ENCODE results near the gene SLC25A23.
"Not testable (repeated sequence)": the region's sequence is repeated elsewhere in the genome, so short reads cannot be mapped to it uniquely, and the experiment has no call there.

SLC25A23 gene

DNA sequence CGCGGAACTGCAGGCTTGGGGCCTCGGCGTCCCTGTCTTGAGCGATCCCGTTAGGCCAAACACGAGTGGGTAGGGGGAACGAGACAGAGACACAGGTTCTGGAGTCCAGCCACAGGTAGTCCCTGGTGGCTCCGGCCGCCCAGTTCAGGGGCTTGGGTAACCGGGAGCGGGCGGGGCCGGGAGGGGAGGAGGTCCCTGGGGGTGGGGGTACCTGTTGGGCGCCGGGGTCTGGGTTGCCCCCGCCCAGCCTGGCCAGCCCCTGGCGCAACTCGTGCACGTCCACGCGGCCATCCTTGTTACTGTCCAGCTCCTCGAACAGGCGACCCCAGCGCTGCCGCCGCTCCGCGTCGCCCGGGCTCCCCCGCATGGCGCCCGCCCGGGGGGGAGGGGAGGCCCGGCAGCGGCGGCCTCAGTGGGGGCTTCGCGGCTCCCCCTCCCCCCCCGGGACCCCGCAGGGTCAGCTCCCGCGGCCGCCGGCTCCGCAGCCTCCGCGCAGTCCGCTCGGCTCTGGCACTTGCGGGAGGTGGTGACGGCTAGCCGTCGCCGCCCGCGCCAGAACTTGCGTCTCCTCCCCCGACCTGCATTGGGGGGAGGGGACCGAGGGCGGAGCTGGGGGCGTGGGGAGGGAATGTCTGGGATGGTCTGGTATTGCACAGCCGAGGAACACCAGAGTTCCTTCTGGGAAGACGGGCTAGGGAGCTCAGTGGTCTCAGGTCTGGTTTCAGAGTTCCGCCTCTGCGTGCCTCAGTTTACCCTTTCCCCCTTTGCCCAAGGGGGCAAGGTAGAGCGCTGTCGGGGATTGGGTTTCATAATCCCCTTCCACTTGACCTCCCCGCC is at the start of gene SLC25A23:
TSS of gene SLC25A23 (minus strand) at position 531 of the 837 bp plus-strand sequence. CDS start at position 367, 164 bp downstream.
- peak; percentile 85 for DNase-seq (ENCODE audit: low spot score)
- TF ChIP-seq, protein P1, sequence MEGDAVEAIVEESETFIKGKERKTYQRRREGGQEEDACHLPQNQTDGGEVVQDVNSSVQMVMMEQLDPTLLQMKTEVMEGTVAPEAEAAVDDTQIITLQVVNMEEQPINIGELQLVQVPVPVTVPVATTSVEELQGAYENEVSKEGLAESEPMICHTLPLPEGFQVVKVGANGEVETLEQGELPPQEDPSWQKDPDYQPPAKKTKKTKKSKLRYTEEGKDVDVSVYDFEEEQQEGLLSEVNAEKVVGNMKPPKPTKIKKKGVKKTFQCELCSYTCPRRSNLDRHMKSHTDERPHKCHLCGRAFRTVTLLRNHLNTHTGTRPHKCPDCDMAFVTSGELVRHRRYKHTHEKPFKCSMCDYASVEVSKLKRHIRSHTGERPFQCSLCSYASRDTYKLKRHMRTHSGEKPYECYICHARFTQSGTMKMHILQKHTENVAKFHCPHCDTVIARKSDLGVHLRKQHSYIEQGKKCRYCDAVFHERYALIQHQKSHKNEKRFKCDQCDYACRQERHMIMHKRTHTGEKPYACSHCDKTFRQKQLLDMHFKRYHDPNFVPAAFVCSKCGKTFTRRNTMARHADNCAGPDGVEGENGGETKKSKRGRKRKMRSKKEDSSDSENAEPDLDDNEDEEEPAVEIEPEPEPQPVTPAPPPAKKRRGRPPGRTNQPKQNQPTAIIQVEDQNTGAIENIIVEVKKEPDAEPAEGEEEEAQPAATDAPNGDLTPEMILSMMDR (conservative IDR thresholded peaks at IDR 0.05; ENCODE audit: low read depth), result no peak
- H3K27ac ChIP-seq, result peak within 1 kb of the TSS; percentile 82
- POLR2A ChIA-PET (ENCODE audit: low non-redundant PET), result no interaction called here
- CTCF ChIA-PET, result interaction anchor here (1.2 kb wide), 1 partner anchor 57 kb away, joined by 3 read pairs; no protein-coding TSS in a partner anchor

DNA sequence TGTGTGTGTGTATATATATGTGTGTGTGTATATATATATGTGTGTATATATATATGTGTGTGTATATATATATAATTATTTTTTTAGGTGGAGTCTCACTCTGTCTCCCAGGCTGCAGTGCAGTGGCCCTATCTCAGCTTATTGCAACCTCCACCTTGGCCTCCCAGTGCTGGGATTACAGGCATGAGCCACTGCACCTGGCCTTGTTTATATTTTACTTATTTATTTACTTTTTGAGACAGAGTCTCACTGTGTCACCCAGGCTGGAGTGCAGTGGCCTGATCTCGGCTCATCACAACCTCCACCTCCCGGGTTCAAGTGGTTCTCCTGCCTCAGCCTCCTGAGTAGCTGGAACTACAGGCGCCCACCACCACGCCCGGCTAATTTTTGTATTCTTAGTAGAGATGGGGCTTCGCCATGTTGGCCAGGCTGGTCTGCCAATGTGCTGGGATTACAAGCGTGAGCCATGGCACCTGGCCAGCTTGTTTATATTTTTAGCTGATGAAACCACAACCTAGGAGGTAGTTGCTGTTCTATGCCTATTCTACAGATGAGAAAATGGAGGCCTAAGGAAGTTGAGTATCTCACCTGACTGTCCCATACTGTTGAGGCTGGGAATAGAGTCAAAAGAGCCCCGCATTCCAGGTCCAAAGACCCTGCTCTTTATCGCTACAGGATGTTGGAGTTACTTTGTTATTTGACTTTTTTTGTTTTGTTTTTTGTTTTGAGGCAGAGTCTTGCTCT is 48.6 kb upstream of the SLC25A23 start:
- POLR2A ChIA-PET (ENCODE audit: low non-redundant PET); DNase-seq (ENCODE audit: low spot score); CTCF ChIA-PET; H3K27ac ChIP-seq: not testable (repeated sequence)

DNA sequence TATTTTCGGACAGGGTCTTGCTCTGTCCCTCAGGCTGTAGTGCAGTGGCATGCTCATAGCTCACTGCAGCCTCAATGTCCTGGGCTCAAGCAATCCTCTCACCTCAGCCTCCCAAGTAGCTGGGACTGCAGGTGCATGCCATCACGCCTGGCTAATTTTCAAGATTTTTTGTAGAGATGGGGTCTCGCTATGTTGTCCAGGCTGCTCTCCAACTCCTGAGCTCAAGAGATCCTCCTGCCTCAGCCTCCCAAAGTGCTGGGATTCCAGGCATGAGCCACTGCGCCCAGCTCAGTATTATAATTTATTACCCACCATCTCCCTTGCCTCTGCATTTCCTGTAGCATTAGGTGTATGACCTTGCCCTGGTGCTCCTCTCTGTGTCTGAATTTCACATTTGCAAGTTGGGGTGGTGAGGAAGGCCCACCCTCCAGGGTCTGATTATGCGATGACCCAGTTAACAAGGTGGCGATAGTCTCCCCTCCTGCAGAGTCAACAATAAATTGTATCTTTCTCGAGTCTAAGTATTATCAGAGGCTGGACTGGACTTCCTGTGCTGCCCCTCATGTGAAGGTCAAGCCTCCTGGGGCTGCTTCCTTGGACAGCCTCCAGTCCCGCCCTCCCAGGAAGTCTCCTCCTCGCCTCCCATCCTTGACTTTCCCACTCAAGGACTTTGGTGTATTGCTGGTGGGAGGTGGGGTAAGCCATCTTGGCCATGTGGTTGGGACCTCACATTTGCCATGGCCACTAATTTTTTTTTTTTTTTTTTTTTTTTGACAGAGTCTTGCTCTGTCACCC is 44.0 kb upstream of the SLC25A23 start:
- no peak overlapping the region for H3K27ac ChIP-seq
- TF ChIP-seq, protein P1 (conservative IDR thresholded peaks at IDR 0.05; ENCODE audit: low read depth), result no peak
- ChIA-PET POLR2A (ENCODE audit: low non-redundant PET) (interaction anchor here (0.6 kb wide), 1 partner anchor 66 kb away, joined by 3 read pairs; no protein-coding TSS in a partner anchor), CTCF (interaction anchor here (0.6 to 0.7 kb wide), 2 partner anchors 149 to 176 kb away, joined by 3 read pairs; no protein-coding TSS in a partner anchor)
- no peak for DNase-seq (ENCODE audit: low spot score)

DNA sequence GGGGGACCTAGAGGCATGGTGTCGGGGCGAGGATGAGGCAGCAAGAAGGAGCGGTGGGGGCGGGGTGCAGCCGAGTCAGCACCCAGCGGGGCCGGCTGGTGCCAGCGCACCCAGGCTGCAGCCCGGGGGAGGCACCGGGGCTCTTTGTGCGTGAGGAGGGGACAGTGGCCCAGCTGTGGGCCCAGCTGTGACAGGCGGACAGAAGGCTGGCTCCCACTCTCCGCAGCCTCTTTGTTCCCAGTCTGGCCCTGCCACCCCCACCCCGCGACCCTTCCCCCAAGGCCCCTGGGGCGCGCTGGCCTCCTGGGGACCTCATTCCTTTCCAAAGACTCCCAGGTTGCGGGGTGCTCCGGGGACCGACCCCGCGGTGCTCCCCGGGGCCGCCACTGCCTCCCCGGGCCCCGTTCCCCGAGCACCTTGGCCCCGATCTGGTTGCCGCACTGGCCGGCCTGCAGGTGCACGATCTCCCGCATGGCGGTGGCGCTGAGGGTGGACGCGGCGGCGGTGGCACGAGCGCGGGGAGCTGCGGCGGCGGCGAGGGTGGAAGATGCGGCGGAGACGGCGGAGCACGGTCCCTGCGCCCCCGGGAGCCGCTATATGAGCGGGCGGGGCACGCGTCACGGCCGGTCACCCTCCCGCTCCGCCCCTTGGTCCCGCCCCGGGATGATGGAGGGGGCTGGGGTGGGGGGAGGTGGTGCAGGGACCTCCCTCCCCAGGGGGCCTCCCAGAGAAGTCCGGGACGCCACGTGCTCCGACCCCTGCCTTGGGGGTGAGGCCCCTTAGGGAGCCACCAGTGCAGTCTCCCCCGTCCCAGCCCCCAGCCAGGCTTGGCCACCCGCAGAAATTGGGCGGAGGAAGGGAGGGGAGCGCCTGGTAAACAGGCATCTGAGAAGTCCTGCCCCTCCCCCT is 42.4 kb upstream of the SLC25A23 start, which contains the start of gene TUBB4A:
TSS of gene TUBB4A (minus strand) at position 570 of the 909 bp plus-strand sequence. CDS start at position 473, 97 bp downstream.
- ChIA-PET CTCF (no interaction called here), POLR2A (ENCODE audit: low non-redundant PET) (no interaction called here)
- DNase-seq (ENCODE audit: low spot score), result no peak
- TF ChIP-seq, protein P1 (conservative IDR thresholded peaks at IDR 0.05; ENCODE audit: low read depth), result no peak
- no peak within 1 kb of the TSS for H3K27ac ChIP-seq

DNA sequence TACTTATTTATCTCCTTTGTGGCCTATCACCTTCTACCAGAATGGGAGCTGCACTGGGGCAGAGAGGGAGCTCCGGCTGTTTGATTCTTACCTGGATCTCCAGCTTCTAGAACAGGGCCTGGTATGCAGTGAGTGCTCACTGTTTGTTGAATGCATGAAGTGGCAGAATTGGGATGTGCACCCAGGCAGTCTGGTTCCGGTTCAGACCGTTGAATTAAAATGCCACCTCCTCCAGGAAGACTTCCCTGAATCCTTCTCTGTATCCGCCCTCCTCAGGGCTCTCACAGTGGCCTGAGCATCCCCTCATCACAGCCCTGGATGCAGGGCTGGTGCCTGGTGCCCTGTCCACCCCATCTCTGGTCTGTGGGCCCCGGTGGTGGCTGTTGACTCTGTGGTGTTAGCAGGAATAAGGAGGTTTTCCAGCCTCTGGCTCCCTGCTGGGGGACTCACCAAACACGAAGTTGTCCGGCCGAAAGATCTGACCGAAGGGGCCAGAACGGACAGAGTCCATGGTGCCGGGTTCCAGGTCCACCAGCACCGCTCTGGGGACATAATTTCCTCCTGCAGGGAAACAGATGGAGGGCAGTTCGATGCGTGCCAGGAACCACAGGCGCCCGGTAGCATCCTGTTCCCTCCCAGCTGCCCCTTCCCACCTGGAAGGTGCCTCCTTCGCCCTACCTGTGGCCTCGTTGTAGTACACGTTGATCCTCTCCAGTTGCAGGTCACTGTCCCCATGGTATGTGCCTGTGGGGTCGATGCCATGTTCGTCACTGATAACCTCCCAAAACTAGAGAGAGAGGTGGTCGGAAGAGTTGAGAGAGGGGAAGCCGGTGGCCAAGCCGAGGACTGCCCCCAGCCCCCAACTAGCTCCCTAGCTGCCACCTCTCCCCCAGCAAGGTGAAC is 41.5 kb upstream of the SLC25A23 start:
- TF ChIP-seq, protein P1 (conservative IDR thresholded peaks at IDR 0.05; ENCODE audit: low read depth), result no peak
- ChIA-PET POLR2A (ENCODE audit: low non-redundant PET) (no interaction called here), CTCF (interaction anchor here (0.6 kb wide), 1 partner anchor 854 kb away, joined by 4 read pairs; no protein-coding TSS in a partner anchor)
- no peak for DNase-seq (ENCODE audit: low spot score)
- no peak overlapping the region for H3K27ac ChIP-seq
